Gastroesophageal sphincter (tissue), 3 donors: ENCODE measurements around the gene PANK4.

Source experiments
- CTCF ChIP-seq, 4 experiments: fragments of 200-600 bp in 2 of 4; fragments of 450-650 bp in 2 of 4; sonication (generic) in 1 of 4; IDR thresholded peaks; one replicate each; pipeline ENCODE4 v1.5.1; 2017 to 2019; ENCODE audit warnings: antibody characterized with exemption in 4 of 4, mild to moderate bottlenecking in 2 of 4, moderate library complexity in 2 of 4
- EP300 ChIP-seq: sonication (generic); formaldehyde crosslinking; IDR thresholded peaks from one replicate; pipeline ENCODE4 v1.6.1; 2017; ENCODE audit warnings: antibody characterized with exemption, mild to moderate bottlenecking

- no peak for TF ChIP-seq CTCF (IDR thresholded peaks at IDR 0.05)
- TF ChIP-seq EP300: no peak
These were observed 32.0 kb upstream of the PANK4 start for GRCh38 chr1:2558420-2558819.
